ENCODE data around the gene UBB. TPM values are rescaled to one million over a fixed set of nuclear protein-coding genes. Genes with fewer than 3 reads are reported as not detected.

The UBB gene
- total RNA-seq, 1 experiment from 2014 or later = 1,654 TPM

DNA sequence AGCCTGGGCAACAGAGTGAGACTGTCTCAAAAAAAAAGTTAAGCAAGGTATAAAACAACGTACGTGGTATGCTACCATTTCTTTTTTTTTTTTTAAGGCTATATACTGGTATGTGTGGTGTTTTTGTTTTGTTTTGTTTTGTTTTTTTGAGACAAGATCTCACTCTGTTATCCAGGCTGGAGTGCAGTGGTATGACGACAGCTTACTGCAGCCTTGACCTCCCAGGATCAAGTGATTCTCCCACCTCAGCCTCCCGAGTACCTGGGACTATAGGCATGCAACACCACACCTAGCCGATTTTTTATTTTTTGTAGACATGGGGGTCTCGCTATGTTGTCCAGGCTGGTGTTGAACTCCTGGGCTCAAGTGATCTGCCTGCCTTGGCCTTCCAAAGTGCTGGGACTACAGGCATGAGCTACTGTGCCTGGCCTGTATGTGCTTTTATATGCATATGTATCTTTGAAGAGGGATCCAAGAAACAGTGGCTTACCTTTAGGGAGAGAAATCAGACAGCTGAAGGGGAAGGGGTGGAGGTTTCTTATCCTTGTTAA, 34.1 kb upstream of the UBB start:
- Histone ChIP-seq H3K27ac (ENCODE audit: low read length) (no peak overlapping the region), H3K36me3 (ENCODE audit: control insufficient read depth, insufficient read depth, low read length) (peaks cover 6% of the 10 kb centered on the region), H3K9me3 (ENCODE audit: control insufficient read depth, insufficient read depth, low read depth, low read length) (no peaks in the 10 kb centered on the region), H3K27me3 (ENCODE audit: control insufficient read depth, insufficient read depth, low read length) (no peaks in the 10 kb centered on the region), H3K4me1 (ENCODE audit: control insufficient read depth, insufficient read depth, low read length) (peaks cover 5% of the 10 kb centered on the region; the same call in 1 of the 2 replicates), H3K4me3 (ENCODE audit: low read depth in 2 of 2, low read length in 2 of 2) (no peak overlapping the region)
- BruUV-seq (replicated peaks) = no TSS peak
- in situ Hi-C loops (cut with HindIII; ENCODE audit: low pct_unique_long_range_greater_than_20kb, low sequenced_read_pairs) = no loop called here
- POLR2A ChIA-PET = no interaction called here
- intact Hi-C loops (cut with micrococcal nuclease; ENCODE audit: unreplicated experiment) = no loop called here
- DNase-seq (ENCODE audit: low read depth, low spot score) = no peak
- TF ChIP-seq, protein P1, sequence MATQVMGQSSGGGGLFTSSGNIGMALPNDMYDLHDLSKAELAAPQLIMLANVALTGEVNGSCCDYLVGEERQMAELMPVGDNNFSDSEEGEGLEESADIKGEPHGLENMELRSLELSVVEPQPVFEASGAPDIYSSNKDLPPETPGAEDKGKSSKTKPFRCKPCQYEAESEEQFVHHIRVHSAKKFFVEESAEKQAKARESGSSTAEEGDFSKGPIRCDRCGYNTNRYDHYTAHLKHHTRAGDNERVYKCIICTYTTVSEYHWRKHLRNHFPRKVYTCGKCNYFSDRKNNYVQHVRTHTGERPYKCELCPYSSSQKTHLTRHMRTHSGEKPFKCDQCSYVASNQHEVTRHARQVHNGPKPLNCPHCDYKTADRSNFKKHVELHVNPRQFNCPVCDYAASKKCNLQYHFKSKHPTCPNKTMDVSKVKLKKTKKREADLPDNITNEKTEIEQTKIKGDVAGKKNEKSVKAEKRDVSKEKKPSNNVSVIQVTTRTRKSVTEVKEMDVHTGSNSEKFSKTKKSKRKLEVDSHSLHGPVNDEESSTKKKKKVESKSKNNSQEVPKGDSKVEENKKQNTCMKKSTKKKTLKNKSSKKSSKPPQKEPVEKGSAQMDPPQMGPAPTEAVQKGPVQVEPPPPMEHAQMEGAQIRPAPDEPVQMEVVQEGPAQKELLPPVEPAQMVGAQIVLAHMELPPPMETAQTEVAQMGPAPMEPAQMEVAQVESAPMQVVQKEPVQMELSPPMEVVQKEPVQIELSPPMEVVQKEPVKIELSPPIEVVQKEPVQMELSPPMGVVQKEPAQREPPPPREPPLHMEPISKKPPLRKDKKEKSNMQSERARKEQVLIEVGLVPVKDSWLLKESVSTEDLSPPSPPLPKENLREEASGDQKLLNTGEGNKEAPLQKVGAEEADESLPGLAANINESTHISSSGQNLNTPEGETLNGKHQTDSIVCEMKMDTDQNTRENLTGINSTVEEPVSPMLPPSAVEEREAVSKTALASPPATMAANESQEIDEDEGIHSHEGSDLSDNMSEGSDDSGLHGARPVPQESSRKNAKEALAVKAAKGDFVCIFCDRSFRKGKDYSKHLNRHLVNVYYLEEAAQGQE (IDR thresholded peaks at IDR 0.05; ENCODE audit: insufficient read depth in 1 of 2, low read depth in 2 of 2, low read length in 1 of 2) = no peak
- no peak for TF ChIP-seq TCF7L2 (IDR thresholded peaks at IDR 0.05; ENCODE audit: low read depth, low read length)
- CTCF ChIA-PET = no interaction called here
- no peak for ATAC-seq

DNA sequence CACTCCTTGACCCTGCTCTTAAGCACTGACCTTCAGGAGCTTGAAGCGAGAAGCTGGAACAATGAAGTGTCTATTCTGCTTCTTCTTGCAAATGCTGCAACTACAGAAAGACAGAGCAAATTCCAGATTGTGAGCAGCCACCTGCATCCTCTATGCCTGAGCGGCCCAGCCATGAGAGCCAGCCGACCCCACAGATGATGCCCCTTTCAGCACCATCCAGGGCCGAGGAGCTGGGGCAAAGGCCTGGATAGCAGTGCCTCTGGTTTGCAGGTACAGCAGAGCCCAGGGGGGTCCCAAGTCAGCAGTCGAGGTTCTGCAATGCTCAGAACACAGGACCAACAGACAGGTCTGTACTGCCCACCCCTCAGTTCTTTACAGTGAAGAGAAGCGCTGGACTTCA, 32.3 kb upstream of the UBB start:
- intact Hi-C loops (cut with micrococcal nuclease; ENCODE audit: unreplicated experiment) = no loop called here
- no peak for DNase-seq (ENCODE audit: low read depth, low spot score)
- TF ChIP-seq, protein P2, sequence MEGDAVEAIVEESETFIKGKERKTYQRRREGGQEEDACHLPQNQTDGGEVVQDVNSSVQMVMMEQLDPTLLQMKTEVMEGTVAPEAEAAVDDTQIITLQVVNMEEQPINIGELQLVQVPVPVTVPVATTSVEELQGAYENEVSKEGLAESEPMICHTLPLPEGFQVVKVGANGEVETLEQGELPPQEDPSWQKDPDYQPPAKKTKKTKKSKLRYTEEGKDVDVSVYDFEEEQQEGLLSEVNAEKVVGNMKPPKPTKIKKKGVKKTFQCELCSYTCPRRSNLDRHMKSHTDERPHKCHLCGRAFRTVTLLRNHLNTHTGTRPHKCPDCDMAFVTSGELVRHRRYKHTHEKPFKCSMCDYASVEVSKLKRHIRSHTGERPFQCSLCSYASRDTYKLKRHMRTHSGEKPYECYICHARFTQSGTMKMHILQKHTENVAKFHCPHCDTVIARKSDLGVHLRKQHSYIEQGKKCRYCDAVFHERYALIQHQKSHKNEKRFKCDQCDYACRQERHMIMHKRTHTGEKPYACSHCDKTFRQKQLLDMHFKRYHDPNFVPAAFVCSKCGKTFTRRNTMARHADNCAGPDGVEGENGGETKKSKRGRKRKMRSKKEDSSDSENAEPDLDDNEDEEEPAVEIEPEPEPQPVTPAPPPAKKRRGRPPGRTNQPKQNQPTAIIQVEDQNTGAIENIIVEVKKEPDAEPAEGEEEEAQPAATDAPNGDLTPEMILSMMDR (IDR thresholded peaks at IDR 0.05) = no peak
- TF ChIP-seq TCF7L2 (IDR thresholded peaks at IDR 0.05; ENCODE audit: low read depth, low read length) = no peak
- no peak for TF ChIP-seq SIN3A (IDR thresholded peaks at IDR 0.05; ENCODE audit: borderline replicate concordance, insufficient read depth, low read depth, low read length)
- no peak for TF ChIP-seq POLR2AphosphoS5 (IDR thresholded peaks at IDR 0.05; ENCODE audit: low read depth, low read length)
- TF ChIP-seq, protein P1 (IDR thresholded peaks at IDR 0.05; ENCODE audit: insufficient read depth in 1 of 2, low read depth in 2 of 2, low read length in 1 of 2) = no peak
- in situ Hi-C loops (cut with HindIII; ENCODE audit: low pct_unique_long_range_greater_than_20kb, low sequenced_read_pairs) = no loop called here
- ChIA-PET CTCF (interaction anchor here (0.6 kb wide), 1 partner anchor 48 kb away, joined by 4 read pairs; no protein-coding TSS in a partner anchor), POLR2A (no interaction called here)
- Histone ChIP-seq H3K4me1 (ENCODE audit: control insufficient read depth, insufficient read depth, low read length) (peaks cover 6% of the 10 kb centered on the region; the same call in 1 of the 2 replicates), H3K27me3 (ENCODE audit: control insufficient read depth, insufficient read depth, low read length) (no peaks in the 10 kb centered on the region), H3K9me3 (ENCODE audit: control insufficient read depth, insufficient read depth, low read depth, low read length) (no peaks in the 10 kb centered on the region), H3K4me3 (ENCODE audit: low read depth in 2 of 2, low read length in 2 of 2) (no peak overlapping the region), H3K36me3 (ENCODE audit: control insufficient read depth, insufficient read depth, low read length) (peaks cover 6% of the 10 kb centered on the region), H3K27ac (ENCODE audit: low read length) (no peak overlapping the region)
- no TSS peak for BruUV-seq (replicated peaks)
- no peak for ATAC-seq

Data from Panc1 (cell line).